OCI-LY1 (cell line): Measurements from ENCODE around the gene TUT1.
A peak's percentile ranks its signal among the peaks of the same experiment; 100 is the strongest.
"Not testable (repeated sequence)": the region's sequence is repeated elsewhere in the genome, so short reads cannot be mapped to it uniquely, and the experiment has no call there.

ENCODE experiments used
- H2AFZ ChIP-seq: fragments of 200-600 bp; sonication (generic), shearing (Covaris generic); 2 replicates; pipeline ENCODE4 v1.6.0; 2014; ENCODE audit warnings: antibody characterized with exemption, mild to moderate bottlenecking, low read length
- H3F3A ChIP-seq: fragments of 200-600 bp; sonication (generic), shearing (Covaris generic); 2 replicates; pipeline ENCODE4 v1.6.0; 2014; ENCODE audit warnings: mild to moderate bottlenecking, antibody characterized with exemption, low read length, moderate library complexity; ENCODE audit not compliant: insufficient read depth
- H3K27ac ChIP-seq: fragments of 200-600 bp; sonication (generic); 2 replicates; pipeline ENCODE4 v1.5.1; 2014; ENCODE audit warnings: low read length, mixed run types, mild to moderate bottlenecking, low read depth; ENCODE audit not compliant: poor library complexity, severe bottlenecking
- H3K27me3 ChIP-seq: fragments of 200-600 bp; sonication (generic); 2 replicates; pipeline ENCODE4 v1.6.0; 2014; ENCODE audit warnings: antibody characterized with exemption, mild to moderate bottlenecking, low read length, moderate library complexity; ENCODE audit not compliant: insufficient read depth
- H3K36me3 ChIP-seq: fragments of 200-600 bp; sonication (generic); 2 replicates; pipeline ENCODE4 v1.6.1; 2014; ENCODE audit warnings: mild to moderate bottlenecking, antibody characterized with exemption, low read length, moderate library complexity, mixed read lengths; ENCODE audit not compliant: insufficient read depth
- H3K4me1 ChIP-seq: fragments of 200-600 bp; sonication (generic); 2 replicates; pipeline ENCODE4 v1.5.1; 2014; ENCODE audit warnings: mild to moderate bottlenecking, low read length, moderate library complexity; ENCODE audit not compliant: insufficient read depth, severe bottlenecking
- H3K4me2 ChIP-seq: fragments of 200-600 bp; sonication (generic), shearing (Covaris generic); 2 replicates; pipeline ENCODE4 v1.6.1; 2014; ENCODE audit warnings: low read length
- H3K4me3 ChIP-seq: fragments of 200-600 bp; sonication (generic); 2 replicates; pipeline ENCODE4 v1.5.1; 2014; ENCODE audit warnings: low read length, low read depth, mild to moderate bottlenecking, mixed read lengths; ENCODE audit not compliant: poor library complexity, severe bottlenecking
- H3K79me2 ChIP-seq: fragments of 200-600 bp; shearing (Covaris generic); 2 replicates; pipeline ENCODE4 v1.6.1; 2016; ENCODE audit warnings: mixed run types, low read length, mixed read lengths; ENCODE audit not compliant: insufficient read depth
- H3K9ac ChIP-seq: fragments of 200-600 bp; sonication (generic), shearing (Covaris generic); 2 replicates; pipeline ENCODE4 v1.6.1; 2014; ENCODE audit warnings: mild to moderate bottlenecking, low read length, mixed read lengths
- H3K9me2 ChIP-seq: fragments of 200-600 bp; sonication (generic), shearing (Covaris generic); 2 replicates; pipeline ENCODE4 v1.6.1; 2014; ENCODE audit warnings: low read depth, mild to moderate bottlenecking, low read length, mixed read lengths
- H3K9me3 ChIP-seq: fragments of 200-600 bp; shearing (Covaris generic); 2 replicates; pipeline ENCODE4 v1.6.1; 2014; ENCODE audit warnings: low read length, mixed read lengths
- H4K20me1 ChIP-seq: fragments of 200-600 bp; sonication (generic), shearing (Covaris generic); 2 replicates; pipeline ENCODE4 v1.6.0; 2016; ENCODE audit warnings: mild to moderate bottlenecking, low read length; ENCODE audit not compliant: insufficient read depth
- EZH2 ChIP-seq: fragments of 200-600 bp; sonication (generic), shearing (Covaris generic); IDR thresholded peaks from 2 replicates; pipeline ENCODE4 v1.8.0; 2017; ENCODE audit warnings: borderline replicate concordance, mixed run types, mild to moderate bottlenecking, antibody characterized with exemption, low read length, moderate library complexity, mixed read lengths
- TF ChIP-seq, protein P1 (sequence below): fragments of 200-600 bp; sonication (generic), shearing (Covaris generic); IDR thresholded peaks from 2 replicates; pipeline ENCODE4 v1.5.1; 2017; ENCODE audit warnings: mild to moderate bottlenecking, antibody characterized with exemption, low read length, moderate library complexity, mixed read lengths

The TUT1 gene

DNA sequence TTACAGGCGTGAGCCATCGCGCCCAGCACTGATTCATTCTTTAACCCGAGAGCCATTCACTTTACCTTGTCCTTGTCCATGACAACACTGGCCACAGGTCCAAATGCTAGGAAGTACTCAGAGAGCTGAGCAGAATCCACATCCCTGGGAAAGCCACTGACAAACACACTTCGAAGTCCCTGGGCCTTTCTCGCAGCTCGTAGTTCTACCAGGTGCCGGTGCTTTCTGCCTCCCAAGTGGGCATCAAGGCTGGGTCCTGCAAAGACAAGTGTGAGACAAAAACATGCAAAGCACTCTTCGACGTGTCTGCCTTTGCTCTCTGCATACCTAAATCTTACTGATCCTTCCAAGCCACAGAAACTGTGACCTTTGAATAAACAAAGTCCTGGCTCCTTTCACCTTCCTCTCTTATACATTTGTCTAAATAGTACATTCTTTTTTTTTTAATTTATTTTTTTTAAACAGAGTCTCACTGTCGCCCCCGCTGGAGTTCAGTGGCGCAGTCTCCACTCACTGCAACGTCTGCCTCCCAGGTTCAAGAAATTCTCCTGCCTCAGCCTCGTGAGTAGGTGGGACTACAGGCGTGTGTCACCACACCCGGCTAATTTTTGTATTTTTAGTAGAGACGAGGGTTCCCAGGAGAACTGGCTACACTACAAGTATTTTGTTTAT is 2.2 kb downstream of the TUT1 start:
- no peaks in the 10 kb centered on the region for H3K27me3 ChIP-seq
- H3K4me2 ChIP-seq, result peak overlapping the region; percentile 74; the same call in 1 of the 2 replicates
- H3K27ac ChIP-seq, result no peak overlapping the region
- H3K9me2 ChIP-seq, result no peaks in the 10 kb centered on the region
- peaks cover 14% of the 10 kb centered on the region for H3K79me2 ChIP-seq
- TF ChIP-seq EZH2, result no peak
- TF ChIP-seq, protein P1, sequence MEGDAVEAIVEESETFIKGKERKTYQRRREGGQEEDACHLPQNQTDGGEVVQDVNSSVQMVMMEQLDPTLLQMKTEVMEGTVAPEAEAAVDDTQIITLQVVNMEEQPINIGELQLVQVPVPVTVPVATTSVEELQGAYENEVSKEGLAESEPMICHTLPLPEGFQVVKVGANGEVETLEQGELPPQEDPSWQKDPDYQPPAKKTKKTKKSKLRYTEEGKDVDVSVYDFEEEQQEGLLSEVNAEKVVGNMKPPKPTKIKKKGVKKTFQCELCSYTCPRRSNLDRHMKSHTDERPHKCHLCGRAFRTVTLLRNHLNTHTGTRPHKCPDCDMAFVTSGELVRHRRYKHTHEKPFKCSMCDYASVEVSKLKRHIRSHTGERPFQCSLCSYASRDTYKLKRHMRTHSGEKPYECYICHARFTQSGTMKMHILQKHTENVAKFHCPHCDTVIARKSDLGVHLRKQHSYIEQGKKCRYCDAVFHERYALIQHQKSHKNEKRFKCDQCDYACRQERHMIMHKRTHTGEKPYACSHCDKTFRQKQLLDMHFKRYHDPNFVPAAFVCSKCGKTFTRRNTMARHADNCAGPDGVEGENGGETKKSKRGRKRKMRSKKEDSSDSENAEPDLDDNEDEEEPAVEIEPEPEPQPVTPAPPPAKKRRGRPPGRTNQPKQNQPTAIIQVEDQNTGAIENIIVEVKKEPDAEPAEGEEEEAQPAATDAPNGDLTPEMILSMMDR, result 0 out of 2 replicates have a peak, but pooled peaks have one; percentile 10
- peaks cover 33% of the 10 kb centered on the region for H3K4me1 ChIP-seq
- H3K36me3 ChIP-seq, result peaks cover 59% of the 10 kb centered on the region
- peak overlapping the region; percentile 24; the same call in 1 of the 2 replicates for H3K9ac ChIP-seq
- H3K4me3 ChIP-seq, result peak overlapping the region; percentile 79
- no peaks in the 10 kb centered on the region for H4K20me1 ChIP-seq
- H3F3A ChIP-seq, result no peaks in the 10 kb centered on the region
- H2AFZ ChIP-seq, result no peak overlapping the region
- no peaks in the 10 kb centered on the region for H3K9me3 ChIP-seq

DNA sequence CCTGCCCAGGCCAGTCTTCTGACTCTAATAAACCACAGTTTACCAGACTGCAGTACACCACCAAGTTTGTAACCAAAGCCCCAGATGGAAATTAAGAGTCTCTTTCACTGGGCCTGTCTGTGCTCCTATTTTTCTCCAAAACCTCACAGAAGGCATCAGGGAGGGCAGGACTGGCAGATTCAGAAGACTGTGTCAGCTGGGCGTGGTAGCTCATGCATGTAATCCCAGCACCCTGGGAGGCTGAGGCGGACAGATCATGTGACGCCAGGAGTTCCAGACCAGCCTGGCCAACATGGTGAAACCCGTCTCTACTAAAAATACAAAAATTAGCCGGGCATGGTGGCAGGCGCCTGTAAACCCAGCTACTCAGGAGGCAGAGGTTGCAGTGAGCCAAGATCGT is 6.0 kb downstream of the TUT1 start:
- Histone ChIP-seq H3K36me3 (peaks cover 72% of the 10 kb centered on the region), H3K4me1 (peaks cover 11% of the 10 kb centered on the region)
- not testable (repeated sequence) for H3K9me3 ChIP-seq, H3K4me2 ChIP-seq, H3K79me2 ChIP-seq, H3K27me3 ChIP-seq, H3F3A ChIP-seq, H3K9me2 ChIP-seq, H3K27ac ChIP-seq, H2AFZ ChIP-seq, H3K9ac ChIP-seq, H4K20me1 ChIP-seq, H3K4me3 ChIP-seq

DNA sequence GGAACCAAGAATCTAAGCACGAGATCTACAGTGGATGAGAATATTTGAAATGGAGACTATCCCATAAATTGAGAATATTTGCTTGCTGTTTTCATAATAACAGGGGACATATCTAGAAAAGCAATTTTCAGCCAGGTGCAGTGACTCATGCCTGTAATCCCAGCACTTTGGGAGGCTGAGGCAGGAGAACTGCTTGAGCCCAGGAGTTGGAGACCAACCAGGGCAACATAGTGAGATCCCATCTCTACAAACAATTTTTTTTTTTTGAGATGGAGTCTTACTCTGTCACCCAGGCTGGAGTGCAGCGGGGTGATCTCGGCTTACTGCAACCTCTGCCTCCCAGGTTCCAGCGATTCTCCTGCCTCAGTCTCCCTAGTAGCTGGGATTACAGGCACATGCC is 9.6 kb downstream of the TUT1 start:
- H3K4me1 ChIP-seq, H3K9ac ChIP-seq, H2AFZ ChIP-seq, H3K79me2 ChIP-seq, H3K9me2 ChIP-seq, H3K9me3 ChIP-seq, H4K20me1 ChIP-seq, H3K4me3 ChIP-seq, H3K4me2 ChIP-seq, H3K27me3 ChIP-seq, H3K27ac ChIP-seq, H3F3A ChIP-seq: not testable (repeated sequence)
- H3K36me3 ChIP-seq, result peaks cover 79% of the 10 kb centered on the region

DNA sequence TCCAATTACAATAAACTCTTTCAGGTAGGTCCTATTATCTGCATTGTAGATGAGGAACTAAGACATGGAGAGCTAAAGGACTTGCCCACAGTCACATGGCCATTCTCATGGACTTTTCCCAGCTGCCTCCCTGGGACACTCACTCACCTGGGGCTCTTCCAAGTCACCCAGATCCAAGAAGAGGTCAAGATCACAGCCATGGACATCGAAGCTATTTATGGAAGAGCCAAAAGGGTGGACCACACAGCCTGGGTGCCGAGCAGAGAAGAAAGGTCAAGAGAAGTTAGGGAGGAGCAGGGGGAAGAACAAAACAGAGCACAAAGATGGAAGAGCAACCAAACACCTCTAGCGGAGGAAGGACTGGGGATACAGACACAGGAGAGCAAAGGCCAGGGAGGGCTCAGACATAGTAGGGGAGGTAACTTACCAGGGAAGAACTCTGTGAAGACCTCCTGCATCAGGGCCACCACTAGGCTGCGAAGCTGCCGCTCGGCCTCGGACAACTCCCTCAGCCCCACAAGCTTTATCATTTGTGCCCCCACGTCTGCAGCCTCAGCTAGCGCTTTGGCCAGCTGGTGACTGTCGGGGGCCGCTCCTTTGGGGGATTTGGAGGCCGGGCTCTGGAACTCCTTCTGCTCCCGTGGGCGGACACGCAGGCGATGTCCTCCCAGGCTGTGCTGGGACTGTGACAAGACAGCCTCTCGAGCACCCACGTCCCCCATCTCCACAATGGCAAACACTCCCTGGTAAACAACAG is 10.2 kb downstream of the TUT1 start:
- Histone ChIP-seq H3K4me3 (no peak overlapping the region), H3K4me1 (no peaks in the 10 kb centered on the region), H3K27me3 (no peaks in the 10 kb centered on the region), H3K79me2 (no peaks in the 10 kb centered on the region), H3K36me3 (peaks cover 81% of the 10 kb centered on the region), H3K9me2 (no peaks in the 10 kb centered on the region), H3K9ac (no peak overlapping the region), H3F3A (no peaks in the 10 kb centered on the region), H2AFZ (no peak overlapping the region), H3K9me3 (no peaks in the 10 kb centered on the region), H3K4me2 (no peak overlapping the region), H3K27ac (no peak overlapping the region), H4K20me1 (no peaks in the 10 kb centered on the region)
- no peak for TF ChIP-seq EZH2
